Spinal cord (tissue), 10 donors: ENCODE data around the gene SSX3. TPM values are rescaled to one million over a fixed set of nuclear protein-coding genes. Genes with fewer than 3 reads are reported as not detected.
"Not testable (repeated sequence)": the region's sequence is repeated elsewhere in the genome, so short reads cannot be mapped to it uniquely, and the experiment has no call there.

Experiments used
- DNase-seq, 6 donors: peaks; one replicate each; pipeline versions ENCODE4 v3.0.0 to v3.0.0-alpha.2; 2013 to 2015; ENCODE audit warnings: low spot score in 6 of 6, low read depth in 4 of 6
- H3K27ac ChIP-seq: one replicate; pipeline ENCODE4 v1.5.1; 2013; ENCODE audit warnings: low read depth, low read length, control low read depth
- H3K27me3 ChIP-seq: one replicate; pipeline ENCODE4 v1.6.1; 2013; ENCODE audit warnings: low read length; ENCODE audit not compliant: control insufficient read depth, insufficient read depth
- H3K36me3 ChIP-seq: one replicate; pipeline ENCODE4 v1.6.1; 2013; ENCODE audit warnings: low read length; ENCODE audit not compliant: control insufficient read depth, insufficient read depth
- H3K4me1 ChIP-seq: one replicate; pipeline ENCODE4 v1.6.1; 2013; ENCODE audit warnings: low read length; ENCODE audit not compliant: control insufficient read depth, insufficient read depth
- H3K4me3 ChIP-seq: one replicate; pipeline ENCODE4 v1.5.1; 2013; ENCODE audit warnings: low read depth, low read length, control low read depth
- H3K9me3 ChIP-seq: one replicate; pipeline ENCODE4 v1.6.1; 2013; ENCODE audit warnings: low read length; ENCODE audit not compliant: control insufficient read depth, insufficient read depth
- WGBS: methylation state at CpG from one replicate; pipeline ENCODE4 v1.1.5; 2013; ENCODE audit warnings: missing lambda C conversion rate; ENCODE audit not compliant: insufficient coverage; 5-methylcytosine and 5-hydroxymethylcytosine counted together
- polyA plus RNA-seq, 2 donors: library from polyadenylated mRNA; unstranded; fragments of 120-200 nt; gene quantifications; one replicate each; pipeline ENCODE4 v1.2.1, GENCODE V29; 2013; ENCODE audit not compliant: insufficient read length in 2 of 2
- small RNA-seq: library from RNA; depleted of rRNA; stranded (forward); fragments of <200 nt; gene quantifications from one replicate; pipeline ENCODE3, GENCODE V24; 2014; ENCODE audit warnings: low replicate concordance
- total RNA-seq, 2 donors: library from RNA; depleted of rRNA in 1 of 2; stranded (reverse); fragments of 120-200 nt in 1 of 2; fragments of >200 nt in 1 of 2; gene quantifications; one replicate each; pipeline versions ENCODE4 v1.2.3 to v1.2.4, GENCODE V29; 2013 to 2014
- donor health status: healthy.

SSX3 gene
- total and polyA plus RNA-seq, 4 donors: not detected

- not testable (repeated sequence) for H3K27ac ChIP-seq, DNase-seq, H3K9me3 ChIP-seq, H3K4me1 ChIP-seq, H3K27me3 ChIP-seq, H3K4me3 ChIP-seq, H3K36me3 ChIP-seq
- WGBS: 63% methylated on average over 1 of the region's 2 CpGs
These were observed 42.5 kb downstream of the SSX3 start for GRCh38 chrX:48313996-48314395.

GRCh38 chrX:48306175-48306574 is 50.3 kb downstream of the SSX3 start:
- H3K4me1 ChIP-seq: no peaks in the 10 kb centered on the region
- no peak for DNase-seq
- H3K4me3 ChIP-seq: no peak overlapping the region
- WGBS: 90% methylated on average over 11 of the region's 11 CpGs
- H3K9me3 ChIP-seq: no peaks in the 10 kb centered on the region
- no peaks in the 10 kb centered on the region for H3K27me3 ChIP-seq
- H3K27ac ChIP-seq: no peak overlapping the region
- H3K36me3 ChIP-seq: no peaks in the 10 kb centered on the region

Small RNAs within 50 kb of the gene (small RNA-seq; reads per million reads assigned to genes)
- gene AL606490.7 (not detected), gene AL606490.9 (not detected)

Other genes starting within 250 kb of the SSX3 start
- not detected for gene SPACA5B, start 226.1 kb downstream of the SSX3 start, total RNA-seq
- not detected for gene SPACA5B, start 226.1 kb downstream of the SSX3 start, polyA plus RNA-seq
- not detected for gene SSX5, start 159.9 kb downstream of the SSX3 start, total RNA-seq
- gene SSX5, start 159.9 kb downstream of the SSX3 start, polyA plus RNA-seq: not detected
- gene SSX1, start 101.3 kb downstream of the SSX3 start, total RNA-seq: not detected
- gene SSX1, start 101.3 kb downstream of the SSX3 start, polyA plus RNA-seq: not detected
- gene SSX4, start 26.8 kb upstream of the SSX3 start, total RNA-seq: not detected
- not detected for gene SSX4, start 26.8 kb upstream of the SSX3 start, polyA plus RNA-seq
- not detected for gene SSX4B, start 55.3 kb upstream of the SSX3 start, total RNA-seq
- gene SSX4B, start 55.3 kb upstream of the SSX3 start, polyA plus RNA-seq: not detected
- 10 to 100 TPM; 16.4 to 42.5 TPM for gene SLC38A5, start 113.6 kb upstream of the SSX3 start, total RNA-seq
- gene SLC38A5, start 113.6 kb upstream of the SSX3 start, polyA plus RNA-seq: 10 to 100 TPM; 65.0 to 65.9 TPM
- gene FTSJ1, start 119.5 kb upstream of the SSX3 start, total RNA-seq: 10 to 100 TPM; 25.7 to 47.9 TPM
- 10 to 100 TPM; 47.2 to 63.1 TPM for gene FTSJ1, start 119.5 kb upstream of the SSX3 start, polyA plus RNA-seq
- 10 to 100 TPM; 11.2 to 12.6 TPM for gene PORCN, start 152.3 kb upstream of the SSX3 start, total RNA-seq
- 10 to 100 TPM; 25.7 to 26.7 TPM for gene PORCN, start 152.3 kb upstream of the SSX3 start, polyA plus RNA-seq
- 10 to 100 TPM; 32.5 to 59.1 TPM for gene EBP, start 165.1 kb upstream of the SSX3 start, total RNA-seq
- gene EBP, start 165.1 kb upstream of the SSX3 start, polyA plus RNA-seq: 10 to 100 TPM; 61.6 to 62.9 TPM
- 1 to 10 TPM; 6.8 to 8.3 TPM for gene TBC1D25, start 183.0 kb upstream of the SSX3 start, total RNA-seq
- 10 to 100 TPM; 20.3 to 23.3 TPM for gene TBC1D25, start 183.0 kb upstream of the SSX3 start, polyA plus RNA-seq
- 100 to 1,000 TPM; 116 to 158 TPM for gene RBM3, start 217.8 kb upstream of the SSX3 start, total RNA-seq
- gene RBM3, start 217.8 kb upstream of the SSX3 start, polyA plus RNA-seq: 100 to 1,000 TPM; 216 to 254 TPM
- 100 to 1,000 TPM in 1 of 2 donors, 10 to 100 TPM in 1; 48.0 to 126 TPM for gene WDR13, start 240.8 kb upstream of the SSX3 start, total RNA-seq
- 100 to 1,000 TPM; 136 to 137 TPM for gene WDR13, start 240.8 kb upstream of the SSX3 start, polyA plus RNA-seq